ENCODE data around the gene MRPS16. TPM values are rescaled to one million over a fixed set of nuclear protein-coding genes. Genes with fewer than 3 reads are reported as not detected.
A peak's percentile ranks its signal among the peaks of the same experiment; 100 is the strongest.

The MRPS16 gene
- total and polyA plus RNA-seq, 2 of the 13 experiments (the other 11 are each of a cell fraction or from before 2014, with no cell fraction given): 70.1 to 135 TPM

DNA sequence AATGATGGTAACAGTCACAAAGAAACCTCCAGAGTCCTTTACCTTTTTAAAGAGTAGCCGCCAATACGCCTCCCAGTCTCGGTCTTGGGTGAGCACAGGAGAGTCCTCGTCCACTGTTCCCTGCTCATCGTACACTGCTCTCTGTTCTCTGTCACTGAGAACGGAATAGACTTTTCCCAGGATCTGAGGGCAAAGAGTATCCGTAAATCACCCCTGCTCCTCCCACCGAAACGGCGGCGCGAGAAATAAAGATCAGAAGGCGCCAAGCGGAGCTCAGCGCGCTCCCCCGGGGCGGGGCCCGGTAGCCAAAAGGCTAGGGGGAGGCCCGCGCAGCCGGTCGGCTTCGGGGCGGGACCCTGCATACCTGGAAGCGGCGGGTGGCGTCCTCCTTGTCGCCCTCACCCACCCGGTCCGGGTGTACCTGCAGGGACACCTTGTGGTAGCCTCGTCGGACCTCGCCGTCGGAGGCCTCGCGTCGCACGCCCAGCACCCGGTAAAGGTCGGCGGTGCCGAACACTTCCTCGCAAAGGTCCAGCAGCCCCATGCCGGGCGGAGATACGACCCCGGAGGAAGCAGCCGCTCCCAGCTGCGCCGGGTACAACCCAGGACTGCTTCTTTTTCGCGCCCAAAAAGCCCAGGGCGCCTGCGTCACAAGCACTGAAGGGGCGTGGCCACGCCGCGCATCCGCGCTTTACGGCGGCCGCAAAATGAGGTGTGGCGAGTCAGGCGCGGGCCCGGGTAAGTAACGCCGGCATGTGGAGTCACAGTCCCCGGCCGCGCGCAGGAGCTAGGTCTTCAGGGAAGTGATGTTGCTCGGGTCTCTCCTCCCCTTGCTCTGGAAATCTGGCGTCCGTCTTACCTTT, 5.6 kb downstream of the MRPS16 start, which contains the start of gene DNAJC9:
Gene DNAJC9 (minus strand): TSS at position 610 of the 863 bp plus-strand sequence. CDS start 66 bp downstream, at position 544.
- no TSS peak for BruUV-seq (replicated peaks)
- no peaks in the 10 kb centered on the region; a peak in 1 of 5 replicates for H3K27me3 ChIP-seq (ENCODE audit: control insufficient read depth in 1 of 2, insufficient read depth in 2 of 2, low read length in 2 of 2)
- H3K36me3 ChIP-seq (replicated peaks in 1 of 2; ENCODE audit: control insufficient read depth in 1 of 2, insufficient read depth in 2 of 2, low read length in 2 of 2): peaks cover 4 to 35% of the 10 kb centered on the region in 2 experiments
- H2AFZ ChIP-seq (ENCODE audit: low read length): no peak within 1 kb of the TSS
- H3K4me3 ChIP-seq (replicated peaks in 1 of 3; ENCODE audit: insufficient read depth in 1 of 3, low read depth in 2 of 3, low read length in 3 of 3): peak within 1 kb of the TSS; percentile 64 to 97 (median 79)
- H3K9ac ChIP-seq (ENCODE audit: insufficient read depth, low read depth, low read length): peak within 1 kb of the TSS; percentile 81
- in situ Hi-C loops (cut with HindIII; ENCODE audit: extremely low pct_ligation_motif_present, low pct_unique_long_range_greater_than_20kb) (no loop called here), intact Hi-C loops (cut with micrococcal nuclease; ENCODE audit: unreplicated experiment) (loop anchor here (2.0 kb wide), 1 partner anchor 78 kb away; the partner anchor contains the start of genes ECD and FAM149B1)
- WGBS (ENCODE audit: low lambda C conversion rate): 2% methylated on average over 23 of the region's 78 CpGs
- ChIA-PET POLR2A (interaction anchor here (0.7 to 2.6 kb wide), 12 partner anchors 10 to 892 kb away, joined by 3 to 20 read pairs (median 4); partner anchors contain the start of genes ANXA7, CFAP70, DNAJB12 and ECD), CTCF (ENCODE audit: low intra/inter-chr PET ratio, low total read pairs) (no interaction called here)
- H4K20me1 ChIP-seq (ENCODE audit: insufficient read depth, low read length): no peaks in the 10 kb centered on the region
- FAIRE-seq (no peak), DNase-seq (ENCODE audit: low spot score) (peak; percentile 87), ATAC-seq (peak; percentile 90)
- H3K4me1 ChIP-seq (ENCODE audit: insufficient read depth, low read length): peaks cover 50% of the 10 kb centered on the region
- H3K79me2 ChIP-seq (ENCODE audit: insufficient read depth, low read length): peaks cover 48% of the 10 kb centered on the region
- H3K4me2 ChIP-seq (ENCODE audit: low read depth, low read length): peak within 1 kb of the TSS; percentile 79
- peak within 1 kb of the TSS; percentile 94 for H3K27ac ChIP-seq (ENCODE audit: extremely low read length, insufficient read depth, low read length)
- H3K9me3 ChIP-seq (ENCODE audit: low read length): no peaks in the 10 kb centered on the region
- TF ChIP-seq SRY (CRISPR knock-in tag; IDR thresholded peaks at IDR 0.05) (peak; percentile 72; the same call in 1 of the 2 replicates), ZNF160 (CRISPR knock-in tag; IDR thresholded peaks at IDR 0.05) (no peak), TCF7L2 (IDR thresholded peaks at IDR 0.05; ENCODE audit: low read depth, low read length) (no peak), TEF (CRISPR knock-in tag; IDR thresholded peaks at IDR 0.05) (no peak), ZNF709 (CRISPR knock-in tag; IDR thresholded peaks at IDR 0.05) (no peak), THAP7 (CRISPR knock-in tag; IDR thresholded peaks at IDR 0.05) (peak; percentile 84; the same call in 1 of the 2 replicates), LRRFIP1 (CRISPR knock-in tag; conservative IDR thresholded peaks at IDR 0.05) (no peak), KDM6A (CRISPR knock-in tag; IDR thresholded peaks at IDR 0.05; ENCODE audit: low read depth) (no peak), DRAP1 (CRISPR knock-in tag; IDR thresholded peaks at IDR 0.05) (peak; percentile 85), ZNF615 (CRISPR knock-in tag; IDR thresholded peaks at IDR 0.05; ENCODE audit: borderline replicate concordance) (peak; percentile 87; the same call in 1 of the 2 replicates), SUZ12 (IDR thresholded peaks at IDR 0.05; ENCODE audit: low read depth, low read length) (no peak), CBX1 (IDR thresholded peaks at IDR 0.05; ENCODE audit: low read depth) (peak; percentile 59), DNMT3B (CRISPR knock-in tag; conservative IDR thresholded peaks at IDR 0.05) (peak; percentile 50; the same call in 1 of the 2 replicates)
- TF ChIP-seq, protein P1, sequence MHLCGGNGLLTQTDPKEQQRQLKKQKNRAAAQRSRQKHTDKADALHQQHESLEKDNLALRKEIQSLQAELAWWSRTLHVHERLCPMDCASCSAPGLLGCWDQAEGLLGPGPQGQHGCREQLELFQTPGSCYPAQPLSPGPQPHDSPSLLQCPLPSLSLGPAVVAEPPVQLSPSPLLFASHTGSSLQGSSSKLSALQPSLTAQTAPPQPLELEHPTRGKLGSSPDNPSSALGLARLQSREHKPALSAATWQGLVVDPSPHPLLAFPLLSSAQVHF (CRISPR knock-in tag; IDR thresholded peaks at IDR 0.05): peak; percentile 67; the same call in 1 of the 2 replicates
- TF ChIP-seq, protein P2, sequence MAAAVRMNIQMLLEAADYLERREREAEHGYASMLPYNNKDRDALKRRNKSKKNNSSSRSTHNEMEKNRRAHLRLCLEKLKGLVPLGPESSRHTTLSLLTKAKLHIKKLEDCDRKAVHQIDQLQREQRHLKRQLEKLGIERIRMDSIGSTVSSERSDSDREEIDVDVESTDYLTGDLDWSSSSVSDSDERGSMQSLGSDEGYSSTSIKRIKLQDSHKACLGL (CRISPR knock-in tag; IDR thresholded peaks at IDR 0.05): peak; percentile 94
